Mesenchymal stem cell (in vitro differentiated cells and primary cell): ENCODE measurements around the gene IL6R. TPM values are rescaled to one million over a fixed set of nuclear protein-coding genes. Genes with fewer than 3 reads are reported as not detected.
"Not testable (repeated sequence)": the region's sequence is repeated elsewhere in the genome, so short reads cannot be mapped to it uniquely, and the experiment has no call there.

Experiments used
- DNase-seq: peaks from one replicate; pipeline ENCODE4 v3.0.0-alpha.2; 2013
- H2AFZ ChIP-seq: one replicate; pipeline ENCODE4 v1.6.1; 2013; ENCODE audit warnings: low read depth, mild to moderate bottlenecking, control low read depth, inconsistent platforms, low read length, moderate library complexity
- H2AK5ac ChIP-seq: 2 replicates; pipeline ENCODE4 v1.6.1; 2013; ENCODE audit warnings: low read length, moderate library complexity, mild to moderate bottlenecking, inconsistent platforms; ENCODE audit not compliant: severe bottlenecking
- H2BK120ac ChIP-seq: one replicate; pipeline ENCODE4 v1.6.1; 2013; ENCODE audit warnings: low read depth, mild to moderate bottlenecking, inconsistent platforms, low read length, moderate library complexity
- H2BK12ac ChIP-seq, 2 experiments: one replicate each; pipeline ENCODE4 v1.6.1; 2013; ENCODE audit warnings: inconsistent platforms in 2 of 2, low read length in 2 of 2, mild to moderate bottlenecking in 2 of 2, moderate library complexity in 2 of 2, control low read depth in 1 of 2
- H2BK15ac ChIP-seq: one replicate; pipeline ENCODE4 v1.6.1; 2013; ENCODE audit warnings: mild to moderate bottlenecking, low read depth, inconsistent platforms; ENCODE audit not compliant: poor library complexity, severe bottlenecking
- H2BK5ac ChIP-seq: 2 replicates; pipeline ENCODE4 v1.6.1; 2013; ENCODE audit warnings: low read depth, mild to moderate bottlenecking, low read length, control low read depth, inconsistent platforms; ENCODE audit not compliant: poor library complexity, severe bottlenecking
- H3K14ac ChIP-seq, 2 experiments: one replicate each; pipeline ENCODE4 v1.6.1; 2013; ENCODE audit warnings: inconsistent platforms in 2 of 2, low read length in 2 of 2, control low read depth in 1 of 2, mild to moderate bottlenecking in 1 of 2, moderate library complexity in 1 of 2
- H3K18ac ChIP-seq, 2 experiments: one replicate each; pipeline ENCODE4 v1.6.1; 2013; ENCODE audit warnings: inconsistent platforms in 2 of 2, low read length in 2 of 2, control low read depth in 1 of 2, low read depth in 1 of 2, mild to moderate bottlenecking in 1 of 2
- H3K23ac ChIP-seq, 2 experiments: one replicate each; pipeline ENCODE4 v1.6.1; 2013; ENCODE audit warnings: inconsistent platforms in 2 of 2, low read length in 2 of 2, mild to moderate bottlenecking in 2 of 2, moderate library complexity in 2 of 2, control low read depth in 1 of 2
- H3K27ac ChIP-seq: 2 replicates; pipeline ENCODE4 v1.5.1; 2013; ENCODE audit warnings: mild to moderate bottlenecking, moderate library complexity, low read length, control low read depth, inconsistent platforms; ENCODE audit not compliant: poor library complexity, severe bottlenecking
- H3K27me3 ChIP-seq, 2 experiments: 2 replicates each; pipeline versions ENCODE4 v1.6.1 to v1.7.0; 2013; ENCODE audit warnings: low read length in 2 of 2, mild to moderate bottlenecking in 2 of 2, moderate library complexity in 2 of 2, control low read depth in 1 of 2, inconsistent platforms in 1 of 2; ENCODE audit not compliant: control insufficient read depth in 1 of 2, insufficient read depth in 1 of 2
- H3K36me3 ChIP-seq, 2 experiments: 2 replicates each; pipeline versions ENCODE4 v1.6.1 to v1.7.0; 2013; ENCODE audit warnings: low read length in 2 of 2, control low read depth in 1 of 2, inconsistent platforms in 1 of 2, low read depth in 1 of 2, mild to moderate bottlenecking in 1 of 2; ENCODE audit not compliant: insufficient read depth in 2 of 2, control insufficient read depth in 1 of 2
- H3K4ac ChIP-seq, 2 experiments: one replicate each; pipeline ENCODE4 v1.6.1; 2013; ENCODE audit warnings: inconsistent platforms in 2 of 2, low read length in 2 of 2, mild to moderate bottlenecking in 2 of 2, moderate library complexity in 2 of 2, control low read depth in 1 of 2, low read depth in 1 of 2
- H3K4me1 ChIP-seq: 2 replicates; pipeline ENCODE4 v1.6.1; 2013; ENCODE audit warnings: low read depth, low read length, control low read depth; ENCODE audit not compliant: control insufficient read depth, insufficient read depth
- H3K4me2 ChIP-seq: 2 replicates; pipeline ENCODE4 v1.6.1; 2013; ENCODE audit warnings: low read length, mild to moderate bottlenecking, inconsistent platforms; ENCODE audit not compliant: poor library complexity, severe bottlenecking
- H3K4me3 ChIP-seq, 2 experiments: 2 replicates each; pipeline versions ENCODE4 v1.5.1 to v1.7.0; 2013; ENCODE audit warnings: low read length in 2 of 2, mild to moderate bottlenecking in 2 of 2, control low read depth in 1 of 2, low read depth in 1 of 2; ENCODE audit not compliant: insufficient read depth in 1 of 2
- H3K79me1 ChIP-seq: replicated peaks from 2 replicates; pipeline ENCODE4 v1.6.1; 2013; ENCODE audit warnings: mild to moderate bottlenecking, control low read depth, low read length, inconsistent platforms; ENCODE audit not compliant: poor library complexity, severe bottlenecking
- H3K9ac ChIP-seq: 2 replicates; pipeline ENCODE4 v1.7.0; 2013; ENCODE audit warnings: mild to moderate bottlenecking, low read length, moderate library complexity
- H3K9me3 ChIP-seq: 2 replicates; pipeline ENCODE4 v1.7.0; 2013; ENCODE audit warnings: mild to moderate bottlenecking, low read length; ENCODE audit not compliant: control insufficient read depth
- H4K8ac ChIP-seq: one replicate; pipeline ENCODE4 v1.6.1; 2013; ENCODE audit warnings: inconsistent platforms, mild to moderate bottlenecking, low read length, moderate library complexity
- H4K91ac ChIP-seq: one replicate; pipeline ENCODE4 v1.6.1; 2013; ENCODE audit warnings: mild to moderate bottlenecking, low read length, inconsistent platforms
- WGBS: methylation state at CpG from one replicate; pipeline ENCODE4 v1.1.7; 2013; ENCODE audit warnings: mixed read lengths; 5-methylcytosine and 5-hydroxymethylcytosine counted together
- polyA plus RNA-seq, 2 experiments: library from polyadenylated mRNA; stranded (reverse); fragments of 200-250 nt; gene quantifications; one replicate each; pipeline ENCODE4 v1.2.3, GENCODE V29; 2013

Gene IL6R
- polyA plus RNA-seq (2013, experiment 1 of 2): 9.3 TPM
- 9.8 TPM for polyA plus RNA-seq (2013, experiment 2 of 2)

DNA sequence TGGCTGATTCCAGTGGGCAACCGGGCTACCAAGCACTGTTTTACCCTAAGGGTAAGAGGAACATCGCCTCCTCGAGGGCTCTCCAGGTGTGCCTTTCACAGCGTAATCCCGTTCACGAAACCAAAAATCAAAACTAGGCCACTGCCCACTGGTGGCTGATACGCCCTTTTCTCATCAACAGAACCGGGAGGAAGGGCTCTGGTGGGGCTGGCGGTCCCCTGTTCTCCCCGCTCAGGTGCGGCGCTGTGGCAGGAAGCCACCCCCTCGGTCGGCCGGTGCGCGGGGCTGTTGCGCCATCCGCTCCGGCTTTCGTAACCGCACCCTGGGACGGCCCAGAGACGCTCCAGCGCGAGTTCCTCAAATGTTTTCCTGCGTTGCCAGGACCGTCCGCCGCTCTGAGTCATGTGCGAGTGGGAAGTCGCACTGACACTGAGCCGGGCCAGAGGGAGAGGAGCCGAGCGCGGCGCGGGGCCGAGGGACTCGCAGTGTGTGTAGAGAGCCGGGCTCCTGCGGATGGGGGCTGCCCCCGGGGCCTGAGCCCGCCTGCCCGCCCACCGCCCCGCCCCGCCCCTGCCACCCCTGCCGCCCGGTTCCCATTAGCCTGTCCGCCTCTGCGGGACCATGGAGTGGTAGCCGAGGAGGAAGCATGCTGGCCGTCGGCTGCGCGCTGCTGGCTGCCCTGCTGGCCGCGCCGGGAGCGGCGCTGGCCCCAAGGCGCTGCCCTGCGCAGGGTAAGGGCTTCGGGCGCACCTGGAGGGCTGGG, at the start of gene IL6R:
Gene IL6R, plus strand, starts transcription at position 360 of the 763 bp plus-strand sequence. Its CDS starts 287 bp downstream, at position 647.
- H3K23ac ChIP-seq: peak within 1 kb of the TSS in 1 of 2 experiments; percentile 47
- H2AK5ac ChIP-seq: no peak within 1 kb of the TSS
- H2AFZ ChIP-seq: peak within 1 kb of the TSS; percentile 72
- peaks cover 7% of the 10 kb centered on the region for H3K79me1 ChIP-seq
- peak within 1 kb of the TSS; percentile 56 to 88 for H3K18ac ChIP-seq
- peak within 1 kb of the TSS; percentile 94 to 99 for H2BK12ac ChIP-seq
- H3K4me2 ChIP-seq: peak within 1 kb of the TSS; percentile 96
- 2% methylated on average over 55 of the region's 66 CpGs for WGBS
- H3K4me1 ChIP-seq: peaks cover 25% of the 10 kb centered on the region
- H3K27ac ChIP-seq: no peak within 1 kb of the TSS
- peak within 1 kb of the TSS; percentile 81 for H4K8ac ChIP-seq
- peak within 1 kb of the TSS; percentile 97 for H3K9ac ChIP-seq
- H3K36me3 ChIP-seq: no peaks in the 10 kb centered on the region
- peak; percentile 97 for DNase-seq
- peak within 1 kb of the TSS; percentile 71 for H4K91ac ChIP-seq
- peak within 1 kb of the TSS in 1 of 2 experiments; percentile 95 for H3K14ac ChIP-seq
- H3K4ac ChIP-seq: peak within 1 kb of the TSS; percentile 35 to 71
- H3K4me3 ChIP-seq: peak within 1 kb of the TSS; percentile 60 to 91
- peaks cover 0 to 12% of the 10 kb centered on the region in 2 experiments for H3K27me3 ChIP-seq
- H3K9me3 ChIP-seq: no peaks in the 10 kb centered on the region
- H2BK120ac ChIP-seq: peak within 1 kb of the TSS; percentile 36
- H2BK5ac ChIP-seq: no peak within 1 kb of the TSS
- H2BK15ac ChIP-seq: peak within 1 kb of the TSS; percentile 65

DNA sequence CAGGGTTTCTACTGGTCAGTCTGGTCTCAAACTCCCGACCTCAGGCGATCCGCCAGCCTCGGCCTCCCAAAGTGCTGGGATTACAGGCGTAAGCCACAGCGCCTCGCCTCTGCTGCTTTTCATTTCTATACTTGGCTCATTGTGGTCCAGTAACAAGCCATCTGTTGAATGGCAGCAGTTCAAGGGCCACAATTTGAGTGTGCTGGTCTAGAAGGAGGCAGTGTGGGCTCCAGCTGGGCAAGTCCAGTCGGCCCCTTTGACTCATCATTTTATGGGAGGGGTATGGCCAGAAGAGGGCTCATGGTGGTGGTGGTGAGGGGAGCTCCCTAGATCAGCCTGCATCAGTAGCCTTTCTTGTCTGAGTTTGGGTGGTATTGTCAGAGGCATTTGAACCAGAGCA, 46.6 kb upstream of the IL6R start:
- Histone ChIP-seq H2AFZ (no peak overlapping the region), H2BK5ac (no peak overlapping the region), H3K4ac (no peak overlapping the region), H3K27me3 (peaks cover 0 to 3% of the 10 kb centered on the region in 2 experiments), H3K36me3 (no peaks in the 10 kb centered on the region), H2BK12ac (no peak overlapping the region), H3K18ac (no peak overlapping the region), H2BK15ac (no peak overlapping the region), H3K79me1 (no peaks in the 10 kb centered on the region), H2BK120ac (no peak overlapping the region), H3K4me1 (no peaks in the 10 kb centered on the region), H3K4me2 (no peak overlapping the region), H3K4me3 (no peak overlapping the region), H3K9ac (no peak overlapping the region), H4K91ac (no peak overlapping the region), H3K14ac (no peak overlapping the region), H3K9me3 (no peaks in the 10 kb centered on the region), H3K27ac (no peak overlapping the region), H3K23ac (no peak overlapping the region), H2AK5ac (no peak overlapping the region), H4K8ac (no peak overlapping the region)
- WGBS: 95% methylated on average over 8 of the region's 8 CpGs
- no peak for DNase-seq

- Histone ChIP-seq H3K4ac (no peak overlapping the region), H4K91ac (no peak overlapping the region), H3K79me1 (no peaks in the 10 kb centered on the region), H3K4me1 (no peaks in the 10 kb centered on the region), H2AK5ac (no peak overlapping the region), H2BK12ac (no peak overlapping the region), H3K23ac (no peak overlapping the region), H2BK15ac (no peak overlapping the region), H2BK5ac (no peak overlapping the region), H2BK120ac (no peak overlapping the region), H3K4me2 (no peak overlapping the region), H3K36me3 (no peaks in the 10 kb centered on the region), H3K18ac (no peak overlapping the region), H3K9me3 (no peaks in the 10 kb centered on the region), H2AFZ (no peak overlapping the region), H3K14ac (peak overlapping the region in 1 of 2 experiments; percentile 86), H3K9ac (no peak overlapping the region), H3K27ac (no peak overlapping the region), H4K8ac (no peak overlapping the region), H3K4me3 (no peak overlapping the region), H3K27me3 (peaks cover 0 to 3% of the 10 kb centered on the region in 2 experiments)
- DNase-seq: no peak
These were observed 44.9 kb upstream of the IL6R start for GRCh38 chr1:154360288-154360687.

- not testable (repeated sequence) for H3K79me1 ChIP-seq
These were observed 44.3 kb upstream of the IL6R start for GRCh38 chr1:154360881-154361280.

More at GRCh38 chr1:154360881-154361280, 44.3 kb upstream of the IL6R start:
- not testable (repeated sequence) for H3K18ac ChIP-seq, H2AFZ ChIP-seq, H3K4me2 ChIP-seq, H2BK15ac ChIP-seq, DNase-seq, H3K27ac ChIP-seq, H2BK120ac ChIP-seq, H2BK12ac ChIP-seq, H3K9ac ChIP-seq, H3K23ac ChIP-seq, H3K14ac ChIP-seq, H4K8ac ChIP-seq, H3K27me3 ChIP-seq, H2AK5ac ChIP-seq, H2BK5ac ChIP-seq, H3K9me3 ChIP-seq, H3K36me3 ChIP-seq, H3K4me1 ChIP-seq, H4K91ac ChIP-seq, H3K4me3 ChIP-seq, H3K4ac ChIP-seq
- 91% methylated on average over 2 of the region's 5 CpGs for WGBS
